ENCODE measurements around the gene ZNF385B. TPM values are rescaled to one million over a fixed set of nuclear protein-coding genes. Genes with fewer than 3 reads are reported as not detected.

Gene ZNF385B
- total RNA-seq, 2 donors from 2014 or later: 5.3 to 18.1 TPM

DNA sequence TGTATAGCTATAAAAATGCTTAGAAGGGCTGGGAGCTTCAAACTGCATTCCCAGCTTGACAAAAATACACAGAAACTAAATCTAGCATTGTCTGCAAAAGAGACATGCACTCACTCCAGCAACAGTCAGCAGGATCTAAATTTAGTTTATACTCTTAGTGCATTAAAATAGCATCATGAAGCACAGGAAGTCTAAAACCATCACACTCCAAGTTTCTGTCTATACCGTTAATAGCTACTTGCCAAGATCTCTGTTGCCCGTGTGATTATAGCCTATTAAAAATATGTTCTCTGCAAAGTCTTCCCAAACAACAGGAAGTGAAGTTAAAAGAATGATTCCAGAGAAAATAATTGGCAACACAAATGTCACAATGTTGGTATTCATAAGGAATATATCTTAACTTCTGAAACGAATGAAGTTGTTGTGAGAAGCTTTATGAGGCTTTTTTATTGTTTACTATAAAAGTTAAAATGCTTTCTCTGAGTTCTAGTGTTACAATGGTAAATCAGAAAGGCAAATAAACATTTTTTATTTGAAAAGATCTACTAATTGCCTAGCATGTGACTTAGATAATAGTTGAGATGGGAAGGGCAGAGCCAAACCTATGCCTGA, 184.2 kb downstream of the ZNF385B start:
- Histone ChIP-seq H3K4me3 (ENCODE audit: low read length) (no peak overlapping the region), H3K9me3 (ENCODE audit: control insufficient read depth, low read length) (no peaks in the 10 kb centered on the region), H3K9ac (ENCODE audit: extremely low read depth, low read length, poor library complexity, severe bottlenecking) (no peak overlapping the region), H3K27me3 (ENCODE audit: control insufficient read depth, insufficient read depth, low read length, poor library complexity, severe bottlenecking) (no peaks in the 10 kb centered on the region), H3K36me3 (ENCODE audit: control insufficient read depth, insufficient read depth, low read length) (no peaks in the 10 kb centered on the region), H3K27ac (ENCODE audit: low read depth, low read length) (no peak overlapping the region), H3K4me1 (ENCODE audit: control insufficient read depth, insufficient read depth, low read length) (no peaks in the 10 kb centered on the region)
- TF ChIP-seq CTCF (conservative IDR thresholded peaks at IDR 0.05): no peak
- no peak for DNase-seq
- Mint-ChIP-seq H3K9me3 (no peaks in the 10 kb centered on the region), H3K4me1 (no peaks in the 10 kb centered on the region), H3K4me3 (no peak overlapping the region), H3K27ac (no peak overlapping the region), H3K36me3 (ENCODE audit: low read depth) (no peaks in the 10 kb centered on the region), H3K27me3 (ENCODE audit: insufficient read depth) (no peaks in the 10 kb centered on the region)
- WGBS, 2 experiments (ENCODE audit: insufficient coverage in 1 of 2, insufficient read length in 1 of 2): 76% methylated on average over 3 of the region's 3 CpGs; no CpG with 5 or more reads in 1 of the 2 experiments

- Histone ChIP-seq H3K36me3 (ENCODE audit: control insufficient read depth, insufficient read depth, low read length) (no peaks in the 10 kb centered on the region), H3K27ac (ENCODE audit: low read depth, low read length) (no peak overlapping the region), H3K9me3 (ENCODE audit: control insufficient read depth, low read length) (no peaks in the 10 kb centered on the region), H3K27me3 (ENCODE audit: control insufficient read depth, insufficient read depth, low read length, poor library complexity, severe bottlenecking) (no peaks in the 10 kb centered on the region), H3K9ac (ENCODE audit: extremely low read depth, low read length, poor library complexity, severe bottlenecking) (no peak overlapping the region), H3K4me3 (ENCODE audit: low read length) (no peak overlapping the region), H3K4me1 (ENCODE audit: control insufficient read depth, insufficient read depth, low read length) (no peaks in the 10 kb centered on the region)
- no peak for TF ChIP-seq CTCF (conservative IDR thresholded peaks at IDR 0.05)
- no peak overlapping the region for H3K4me3 Mint-ChIP-seq
- 97 to 100% methylated on average over 2 to 3 of the region's 3 CpGs for WGBS, 2 experiments (ENCODE audit: insufficient coverage in 1 of 2, insufficient read length in 1 of 2)
- no peak for DNase-seq
- H3K27me3 Mint-ChIP-seq (ENCODE audit: insufficient read depth): no peaks in the 10 kb centered on the region
- no peaks in the 10 kb centered on the region for H3K9me3 Mint-ChIP-seq
- no peak overlapping the region for H3K27ac Mint-ChIP-seq
- H3K36me3 Mint-ChIP-seq (ENCODE audit: low read depth): no peaks in the 10 kb centered on the region
- no peaks in the 10 kb centered on the region for H3K4me1 Mint-ChIP-seq
Measured at GRCh38 chr2:179675435-179675834, 186.0 kb downstream of the ZNF385B start.

- H3K4me1 Mint-ChIP-seq: no peaks in the 10 kb centered on the region
- H3K9me3 Mint-ChIP-seq: peaks cover 3% of the 10 kb centered on the region
- Histone ChIP-seq H3K9ac (ENCODE audit: extremely low read depth, low read length, poor library complexity, severe bottlenecking) (no peak overlapping the region), H3K4me1 (ENCODE audit: control insufficient read depth, insufficient read depth, low read length) (no peaks in the 10 kb centered on the region), H3K27me3 (ENCODE audit: control insufficient read depth, insufficient read depth, low read length, poor library complexity, severe bottlenecking) (no peaks in the 10 kb centered on the region), H3K36me3 (ENCODE audit: control insufficient read depth, insufficient read depth, low read length) (no peaks in the 10 kb centered on the region), H3K9me3 (ENCODE audit: control insufficient read depth, low read length) (no peaks in the 10 kb centered on the region), H3K27ac (ENCODE audit: low read depth, low read length) (no peak overlapping the region), H3K4me3 (ENCODE audit: low read length) (no peak overlapping the region)
- WGBS, 2 experiments (ENCODE audit: insufficient coverage in 1 of 2, insufficient read length in 1 of 2): 87 to 98% methylated on average over 3 to 6 of the region's 6 CpGs
- no peak overlapping the region for H3K27ac Mint-ChIP-seq
- no peak for TF ChIP-seq CTCF (conservative IDR thresholded peaks at IDR 0.05)
- H3K4me3 Mint-ChIP-seq: no peak overlapping the region
- H3K36me3 Mint-ChIP-seq (ENCODE audit: low read depth): no peaks in the 10 kb centered on the region
- H3K27me3 Mint-ChIP-seq (ENCODE audit: insufficient read depth): no peaks in the 10 kb centered on the region
- no peak for DNase-seq
Measured at GRCh38 chr2:179671043-179671981, 190.1 kb downstream of the ZNF385B start.

Measured in endodermal cell (in vitro differentiated cells).